B cell (primary cell): ENCODE results near the gene ATP8A2. TPM values are rescaled to one million over a fixed set of nuclear protein-coding genes. Genes with fewer than 3 reads are reported as not detected.

Experiments
- ATAC-seq: fragments of 200-7000 bp; cut with Tn5 transposase; one replicate; pipeline ENCODE4 v1.10.0; 2021; ENCODE audit warnings: low read depth, mild to moderate bottlenecking, moderate number of reproducible peaks, moderate library complexity
- CTCF ChIA-PET: fragments of 350-600 bp; sonication (Branson Sonifier 250); formaldehyde crosslinking; loops from one replicate; lab custom pipeline; 2021; ENCODE audit warnings: antibody characterized with exemption, inconsistent platforms; lab: Charles Lee
- POLR2A ChIA-PET: fragments of 350-600 bp; sonication (Branson Sonifier 250); formaldehyde crosslinking; loops from one replicate; lab custom pipeline; 2021; ENCODE audit warnings: antibody characterized with exemption; lab: Charles Lee
- DNase-seq: peaks from one replicate; pipeline ENCODE4 v3.0.0; 2013
- H2AFZ ChIP-seq: 2 replicates; pipeline ENCODE4 v1.6.1; 2012; ENCODE audit warnings: mild to moderate bottlenecking, low read depth, low read length; ENCODE audit not compliant: insufficient read depth, poor library complexity, severe bottlenecking
- H3K27ac ChIP-seq, 2 donors: 1 replicate in 1 of 2; 2 replicates in 1 of 2; pipeline ENCODE4 v1.5.1; 2012 to 2013; ENCODE audit warnings: low read length in 2 of 2, mild to moderate bottlenecking in 2 of 2, moderate library complexity in 1 of 2
- H3K27me3 ChIP-seq, 4 experiments: fragments of 200-600 bp in 1 of 4; sonication (generic) in 1 of 4; replicated peaks in 1 of 4; 1 replicate in 2 of 4; 2 replicates in 2 of 4; pipeline versions ENCODE4 v1.6.1 to v1.7.0; 2013 to 2016; ENCODE audit warnings: low read length in 3 of 4, mild to moderate bottlenecking in 2 of 4, mixed read lengths in 1 of 4, moderate library complexity in 1 of 4; ENCODE audit not compliant: insufficient read depth in 4 of 4, control insufficient read depth in 3 of 4; ENCODE audit errors: control extremely low read depth in 1 of 4
- H3K36me3 ChIP-seq, 2 experiments: replicated peaks in 1 of 2; 1 replicate in 1 of 2; 2 replicates in 1 of 2; pipeline versions ENCODE4 v1.6.1 to v1.7.1; 2013; ENCODE audit warnings: low read length in 1 of 2; ENCODE audit not compliant: insufficient read depth in 2 of 2, control insufficient read depth in 1 of 2; ENCODE audit errors: control extremely low read depth in 1 of 2, extremely low read depth in 1 of 2
- H3K4me1 ChIP-seq, 2 donors: fragments of 200-600 bp in 1 of 2; sonication (generic) in 1 of 2; 1 replicate in 1 of 2; 2 replicates in 1 of 2; pipeline versions ENCODE4 v1.5.1 to v1.6.1; 2013 to 2017; ENCODE audit warnings: low read length in 2 of 2; ENCODE audit not compliant: control insufficient read depth in 2 of 2, insufficient read depth in 2 of 2
- H3K4me2 ChIP-seq: replicated peaks from 2 replicates; pipeline ENCODE3; 2012; ENCODE audit warnings: mild to moderate bottlenecking, low read depth, low read length; ENCODE audit not compliant: poor library complexity, severe bottlenecking
- H3K4me3 ChIP-seq, 5 experiments: fragments of 200-600 bp in 1 of 5; sonication (generic) in 1 of 5; 1 replicate in 3 of 5; 2 replicates in 2 of 5; pipeline versions ENCODE4 v1.5.1 to v1.7.0; 2011 to 2016; ENCODE audit warnings: low read length in 4 of 5, mild to moderate bottlenecking in 4 of 5, low read depth in 2 of 5, control low read depth in 1 of 5, moderate library complexity in 1 of 5; ENCODE audit not compliant: insufficient read depth in 1 of 5; ENCODE audit errors: control extremely low read depth in 1 of 5, extremely low read depth in 1 of 5
- H3K79me2 ChIP-seq: fragments of 200-600 bp; sonication (generic); one replicate; pipeline ENCODE4 v1.6.0; 2016; ENCODE audit warnings: low read length; ENCODE audit not compliant: control insufficient read depth, insufficient read depth
- H3K9ac ChIP-seq: fragments of 200-600 bp; sonication (generic); 2 replicates; pipeline ENCODE4 v1.6.1; 2017; ENCODE audit warnings: mild to moderate bottlenecking, low read length, moderate library complexity
- H3K9me3 ChIP-seq, 3 donors: one replicate each; pipeline versions ENCODE4 v1.6.1 to v1.7.1; 2013; ENCODE audit warnings: low read length in 2 of 3; ENCODE audit not compliant: control insufficient read depth in 2 of 3, insufficient read depth in 1 of 3; ENCODE audit errors: control extremely low read depth in 1 of 3
- H4K20me1 ChIP-seq: 2 replicates; pipeline ENCODE4 v1.6.0; 2012; ENCODE audit warnings: mild to moderate bottlenecking, low read length; ENCODE audit not compliant: insufficient read depth, control insufficient read depth, poor library complexity, severe bottlenecking
- H3K27ac Mint-ChIP-seq: one replicate; pipeline ENCODE4 v1.8.0; 2021; ENCODE audit warnings: mixed read lengths
- H3K27me3 Mint-ChIP-seq: one replicate; pipeline ENCODE4 v1.8.0; 2021; ENCODE audit warnings: mixed read lengths
- H3K4me1 Mint-ChIP-seq: one replicate; pipeline ENCODE4 v1.8.0; 2021; ENCODE audit warnings: mixed read lengths
- H3K4me3 Mint-ChIP-seq: one replicate; pipeline ENCODE4 v1.8.0; 2021; ENCODE audit warnings: mixed read lengths
- H3K9me3 Mint-ChIP-seq: one replicate; pipeline ENCODE4 v1.8.0; 2022; ENCODE audit warnings: mixed read lengths; ENCODE audit not compliant: insufficient read depth
- CTCF ChIP-seq: fragments of 200-600 bp; IDR thresholded peaks from one replicate; pipeline ENCODE4 v1.8.0; 2022; ENCODE audit warnings: antibody characterized with exemption, mild to moderate bottlenecking
- EZH2 ChIP-seq: IDR thresholded peaks from 2 replicates; pipeline ENCODE4 v1.6.1; 2012; ENCODE audit warnings: borderline replicate concordance, low read depth, mild to moderate bottlenecking, moderate library complexity, low read length; ENCODE audit not compliant: insufficient read depth, poor library complexity, severe bottlenecking
- WGBS: methylation state at CpG from one replicate; pipeline ENCODE4 v1.1.5; 2013; ENCODE audit warnings: missing lambda C conversion rate; ENCODE audit not compliant: insufficient coverage; 5-methylcytosine and 5-hydroxymethylcytosine counted together
- intact Hi-C: fragments of 100-400 bp; cut with micrococcal nuclease; formaldehyde crosslinking; loops from one replicate; pipeline ENCODE4 v1.10.0; 2022
- polyA plus RNA-seq: library from polyadenylated mRNA; depleted of rRNA; stranded (reverse); fragments of >200 nt; gene quantifications from 2 replicates; pipeline ENCODE4 v1.2.3, GENCODE V29; 2012
- total RNA-seq, 2 donors: library from RNA; stranded (reverse); fragments of 120-200 nt in 1 of 2; gene quantifications; 1 replicate in 1 of 2; 2 replicates in 1 of 2; pipeline versions ENCODE4 v1.2.3 to v1.2.4, GENCODE V29; 2013 to 2022

The ATP8A2 gene
- total and polyA plus RNA-seq, 2 donors (not counting 1 experiment from before 2014, with no cell fraction given), result not detected

- Histone ChIP-seq H2AFZ (no peak overlapping the region), H3K27ac (no peak overlapping the region), H3K27me3 (no peaks in the 10 kb centered on the region), H3K9me3 (peaks cover 0 to 8% (median 0%) of the 10 kb centered on the region in 3 donors), H3K36me3 (no peaks in the 10 kb centered on the region), H3K4me2 (no peak overlapping the region), H3K4me3 (no peak overlapping the region), H3K79me2 (no peaks in the 10 kb centered on the region), H4K20me1 (no peaks in the 10 kb centered on the region), H3K9ac (no peak overlapping the region), H3K4me1 (no peaks in the 10 kb centered on the region)
- no peaks in the 10 kb centered on the region for H3K27me3 Mint-ChIP-seq
- CTCF ChIA-PET, result no interaction called here
- ATAC-seq, result no peak
- no peak overlapping the region for H3K4me3 Mint-ChIP-seq
- H3K4me1 Mint-ChIP-seq, result no peaks in the 10 kb centered on the region
- H3K9me3 Mint-ChIP-seq, result no peaks in the 10 kb centered on the region
- TF ChIP-seq EZH2, result no peak
- TF ChIP-seq CTCF, result no peak
- H3K27ac Mint-ChIP-seq, result no peak overlapping the region
- POLR2A ChIA-PET, result no interaction called here
- intact Hi-C loops, result no loop called here
- no peak for DNase-seq
These were observed 296.6 kb downstream of the ATP8A2 start for GRCh38 chr13:25668345-25668744.

DNA sequence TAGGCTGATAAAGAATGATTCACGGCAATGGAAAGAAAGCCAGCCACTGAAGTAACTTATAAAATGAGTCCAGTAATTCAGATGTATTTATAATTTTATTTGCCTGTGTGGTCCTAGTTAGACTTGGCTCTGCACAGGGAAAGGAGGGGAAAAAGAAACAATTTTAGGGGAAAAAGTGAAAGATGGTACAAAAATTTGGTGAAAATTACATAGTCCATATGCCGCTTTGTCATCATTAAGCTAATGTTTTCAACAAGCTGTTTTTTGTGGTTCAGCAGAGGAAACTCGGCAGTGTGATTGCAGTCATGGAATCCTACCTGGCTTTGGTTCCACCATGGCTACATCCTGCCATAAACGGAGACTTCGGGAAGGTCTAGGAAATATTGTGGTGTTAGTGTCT lies 301.9 kb downstream of the ATP8A2 start:
- WGBS, result 88% methylated on average over 4 of the region's 5 CpGs
- Histone ChIP-seq H2AFZ (no peak overlapping the region), H3K9ac (no peak overlapping the region), H3K9me3 (peaks cover 0 to 8% (median 0%) of the 10 kb centered on the region in 3 donors), H3K79me2 (no peaks in the 10 kb centered on the region), H3K4me3 (no peak overlapping the region), H3K4me1 (no peaks in the 10 kb centered on the region), H3K4me2 (no peak overlapping the region), H3K27ac (no peak overlapping the region), H3K36me3 (no peaks in the 10 kb centered on the region), H4K20me1 (no peaks in the 10 kb centered on the region), H3K27me3 (no peaks in the 10 kb centered on the region)
- Mint-ChIP-seq H3K27me3 (no peaks in the 10 kb centered on the region), H3K4me1 (no peaks in the 10 kb centered on the region), H3K4me3 (no peak overlapping the region), H3K27ac (no peak overlapping the region), H3K9me3 (no peaks in the 10 kb centered on the region)
- no peak for ATAC-seq
- intact Hi-C loops, result no loop called here
- CTCF ChIA-PET, result no interaction called here
- no peak for TF ChIP-seq CTCF
- no peak for TF ChIP-seq EZH2
- DNase-seq, result no peak
- POLR2A ChIA-PET, result no interaction called here
